HepG2 (cell line): ENCODE results near the gene TAF11L11. TPM values are rescaled to one million over a fixed set of nuclear protein-coding genes. Genes with fewer than 3 reads are reported as not detected.
"Not testable (repeated sequence)": the region's sequence is repeated elsewhere in the genome, so short reads cannot be mapped to it uniquely, and the experiment has no call there.

Experiments used
- ATAC-seq: fragments of 200-7000 bp; cut with Tn5 transposase; 3 replicates; pipeline ENCODE4 v1.9.1; 2020; ENCODE audit warnings: mild to moderate bottlenecking, moderate library complexity
- BruUV-seq: library from RNA; stranded (reverse); fragments of 400-500 nt; replicated peaks from 2 replicates; lab custom pipeline; 2021; lab: Mats Ljungman, UMichigan
- CTCF ChIA-PET: fragments of 300-600 bp; formaldehyde crosslinking; extraction: SDS; loops from one replicate; lab custom pipeline; 2021; ENCODE audit warnings: low total read pairs, inconsistent platforms, low intra/inter-chr PET ratio; lab: Yijun Ruan, JAX
- POLR2A ChIA-PET: fragments of 350-600 bp; sonication (Branson Sonifier 250); formaldehyde crosslinking; loops from one replicate; lab custom pipeline; 2020; ENCODE audit warnings: antibody characterized with exemption, inconsistent platforms; lab: Yijun Ruan, JAX
- DNase-seq: peaks from one replicate; pipeline ENCODE4 v3.0.0-alpha.2; 2015; ENCODE audit warnings: low spot score
- FAIRE-seq: peaks from 3 replicates; lab custom pipeline; 2011; peaks lifted over from hg19 to GRCh38; lab: Jason Lieb, UNC
- H2AFZ ChIP-seq: one replicate; pipeline ENCODE4 v1.6.1; 2011; ENCODE audit warnings: low read length, inconsistent platforms
- H3K27ac ChIP-seq: fragments of 300-600 bp; 3 replicates; pipeline ENCODE4 v1.8.0; 2011; ENCODE audit warnings: mixed run types, mild to moderate bottlenecking, mixed read lengths, low read length, inconsistent platforms; ENCODE audit not compliant: insufficient read depth; ENCODE audit errors: extremely low read length
- H3K27me3 ChIP-seq, 2 experiments: fragments of 200-600 bp in 1 of 2; 2 replicates in 1 of 2; 3 replicates in 1 of 2; pipeline versions ENCODE4 v1.6.0 to v1.8.0; 2011; ENCODE audit warnings: low read length in 2 of 2, mild to moderate bottlenecking in 2 of 2, moderate library complexity in 2 of 2, inconsistent platforms in 1 of 2; ENCODE audit not compliant: insufficient read depth in 2 of 2, control insufficient read depth in 1 of 2
- H3K36me3 ChIP-seq, 2 experiments: fragments of 200-600 bp in 1 of 2; replicated peaks in 1 of 2; 2 replicates in 1 of 2; 3 replicates in 1 of 2; pipeline versions ENCODE4 v1.5.1 to v1.8.0; 2011; ENCODE audit warnings: low read length in 2 of 2, inconsistent platforms in 1 of 2; ENCODE audit not compliant: insufficient read depth in 2 of 2, control insufficient read depth in 1 of 2
- H3K4me1 ChIP-seq: 2 replicates; pipeline ENCODE4 v1.5.1; 2012; ENCODE audit warnings: low read length, inconsistent platforms; ENCODE audit not compliant: insufficient read depth
- H3K4me2 ChIP-seq: 2 replicates; pipeline ENCODE4 v1.6.0; 2011; ENCODE audit warnings: low read depth, low read length, inconsistent platforms
- H3K4me3 ChIP-seq, 3 experiments: fragments of 200-600 bp in 1 of 3; sonication (generic), shearing (Covaris generic) in 1 of 3; replicated peaks in 1 of 3; 2 replicates each; pipeline ENCODE4 v1.5.1; 2011 to 2016; ENCODE audit warnings: low read length in 3 of 3, inconsistent platforms in 2 of 3, low read depth in 2 of 3, mild to moderate bottlenecking in 2 of 3, control low read depth in 1 of 3, mixed read lengths in 1 of 3; ENCODE audit not compliant: insufficient read depth in 1 of 3
- H3K79me2 ChIP-seq: one replicate; pipeline ENCODE4 v1.6.1; 2011; ENCODE audit warnings: low read length, inconsistent platforms; ENCODE audit not compliant: insufficient read depth
- H3K9ac ChIP-seq: 2 replicates; pipeline ENCODE4 v1.6.0; 2011; ENCODE audit warnings: mild to moderate bottlenecking, low read depth, low read length, inconsistent platforms; ENCODE audit not compliant: insufficient read depth
- H3K9me3 ChIP-seq: 2 replicates; pipeline ENCODE4 v1.5.1; 2012; ENCODE audit warnings: mild to moderate bottlenecking, low read length
- H4K20me1 ChIP-seq: 2 replicates; pipeline ENCODE4 v1.6.0; 2011; ENCODE audit warnings: inconsistent platforms, mild to moderate bottlenecking, low read length, moderate library complexity; ENCODE audit not compliant: insufficient read depth
- AHR ChIP-seq: IDR thresholded peaks from 2 replicates; pipeline ENCODE4 v1.6.1; 2018; ENCODE audit warnings: missing genetic modification reagents, missing compliant biosample characterization
- ELF4 ChIP-seq: sonication (generic); formaldehyde crosslinking; IDR thresholded peaks from 2 replicates; pipeline ENCODE4 v1.5.0; 2020; ENCODE audit warnings: missing genetic modification reagents, mild to moderate bottlenecking, moderate library complexity, borderline replicate concordance
- MBD4 ChIP-seq: IDR thresholded peaks from 2 replicates; pipeline ENCODE4 v1.6.1; 2012; ENCODE audit warnings: low read length, inconsistent platforms, borderline replicate concordance
- RFX3 ChIP-seq: IDR thresholded peaks from 2 replicates; pipeline ENCODE4 v1.6.1; 2016; ENCODE audit warnings: missing biosample characterization, missing genetic modification reagents
- SKI ChIP-seq: fragments of 450-650 bp; IDR thresholded peaks from one replicate; pipeline ENCODE4 v1.6.1; 2018; ENCODE audit warnings: mild to moderate bottlenecking; ENCODE audit not compliant: partially characterized antibody
- SP140L ChIP-seq: sonication (generic); formaldehyde crosslinking; IDR thresholded peaks from 2 replicates; pipeline ENCODE4 v1.4.0; 2020; ENCODE audit warnings: missing genetic modification reagents, borderline replicate concordance
- ZBTB1 ChIP-seq: sonication (generic); formaldehyde crosslinking; IDR thresholded peaks from 2 replicates; pipeline ENCODE4 v1.4.0; 2020; ENCODE audit warnings: missing genetic modification reagents, borderline replicate concordance
- ZFP1 ChIP-seq: IDR thresholded peaks from 2 replicates; pipeline ENCODE4 v1.6.1; 2016
- ZNF367 ChIP-seq: sonication (generic); formaldehyde crosslinking; IDR thresholded peaks from 2 replicates; pipeline ENCODE4 v1.4.0; 2020; ENCODE audit warnings: missing genetic modification reagents, borderline replicate concordance
- WGBS: methylation state at CpG from one replicate; pipeline ENCODE4 v1.1.6; 2017; ENCODE audit warnings: low lambda C conversion rate; 5-methylcytosine and 5-hydroxymethylcytosine counted together
- in situ Hi-C: cut with HindIII; loops from 2 replicates; pipeline ENCODE4 v1.10.0; 2017; ENCODE audit warnings: low pct_unique_long_range_greater_than_20kb; ENCODE audit not compliant: extremely low pct_ligation_motif_present
- intact Hi-C: fragments of 100-400 bp; cut with micrococcal nuclease; formaldehyde crosslinking; loops from one replicate; pipeline ENCODE4 v1.10.0; 2022; ENCODE audit not compliant: unreplicated experiment
- polyA plus RNA-seq, 8 experiments: library from polyadenylated mRNA; depleted of rRNA in 3 of 8; stranded (reverse) in 7 of 8; unstranded in 1 of 8; fragments of >200 nt; fragmentation: Illumina TruSeq in 4 of 8; extraction: Trizol in 4 of 8; gene quantifications; 2 replicates each; pipeline versions ENCODE4 v1.2.1 to v1.2.3, GENCODE V29; 2011 to 2016; ENCODE audit warnings: low read depth in 4 of 8, missing spikeins in 1 of 8, mixed read lengths in 1 of 8; ENCODE audit not compliant: insufficient read depth in 1 of 8
- total RNA-seq, 5 experiments: library from RNA; depleted of rRNA; stranded (reverse); fragments of >200 nt; fragmentation: Illumina TruSeq; extraction: Trizol; gene quantifications; 2 replicates each; pipeline ENCODE4 v1.2.3, GENCODE V29; 2016; ENCODE audit warnings: low read depth in 1 of 5

TAF11L11 gene
- total and polyA plus RNA-seq, 2 of the 13 experiments (the other 11 are each of a cell fraction or from before 2014, with no cell fraction given): not detected

DNA sequence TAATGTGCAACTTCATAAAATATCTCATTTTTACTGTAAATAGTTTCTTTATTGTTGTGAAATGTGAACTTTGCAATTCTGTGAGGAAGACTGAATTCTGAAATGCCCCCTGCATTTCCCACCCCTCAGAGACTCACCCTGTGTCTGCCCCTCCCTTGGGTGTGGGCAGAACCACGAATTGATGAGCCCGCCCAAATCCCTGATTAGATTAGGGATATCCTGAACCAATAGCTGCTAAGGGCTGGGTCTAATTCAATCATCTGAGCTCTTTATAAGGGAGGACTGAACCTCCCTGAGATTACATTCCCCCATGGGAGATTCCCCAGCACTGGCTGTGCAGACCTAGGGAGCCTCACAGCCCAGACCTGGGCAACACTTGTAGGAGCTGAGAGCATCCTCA is 6.1 kb downstream of the TAF11L11 start, which contains the start of gene TAF11L12:
TSS of gene TAF11L12 (plus strand) at position 301 of the 400 bp plus-strand sequence.
- H2AFZ ChIP-seq, FAIRE-seq, BruUV-seq, in situ Hi-C loops, H3K79me2 ChIP-seq, H3K4me2 ChIP-seq, ATAC-seq, H3K9me3 ChIP-seq, H3K4me3 ChIP-seq, CTCF ChIA-PET, H3K36me3 ChIP-seq, intact Hi-C loops, POLR2A ChIA-PET, H3K27ac ChIP-seq, H4K20me1 ChIP-seq, H3K4me1 ChIP-seq, DNase-seq, H3K27me3 ChIP-seq, H3K9ac ChIP-seq: not testable (repeated sequence)
- 10% methylated on average over 2 of the region's 2 CpGs for WGBS

DNA sequence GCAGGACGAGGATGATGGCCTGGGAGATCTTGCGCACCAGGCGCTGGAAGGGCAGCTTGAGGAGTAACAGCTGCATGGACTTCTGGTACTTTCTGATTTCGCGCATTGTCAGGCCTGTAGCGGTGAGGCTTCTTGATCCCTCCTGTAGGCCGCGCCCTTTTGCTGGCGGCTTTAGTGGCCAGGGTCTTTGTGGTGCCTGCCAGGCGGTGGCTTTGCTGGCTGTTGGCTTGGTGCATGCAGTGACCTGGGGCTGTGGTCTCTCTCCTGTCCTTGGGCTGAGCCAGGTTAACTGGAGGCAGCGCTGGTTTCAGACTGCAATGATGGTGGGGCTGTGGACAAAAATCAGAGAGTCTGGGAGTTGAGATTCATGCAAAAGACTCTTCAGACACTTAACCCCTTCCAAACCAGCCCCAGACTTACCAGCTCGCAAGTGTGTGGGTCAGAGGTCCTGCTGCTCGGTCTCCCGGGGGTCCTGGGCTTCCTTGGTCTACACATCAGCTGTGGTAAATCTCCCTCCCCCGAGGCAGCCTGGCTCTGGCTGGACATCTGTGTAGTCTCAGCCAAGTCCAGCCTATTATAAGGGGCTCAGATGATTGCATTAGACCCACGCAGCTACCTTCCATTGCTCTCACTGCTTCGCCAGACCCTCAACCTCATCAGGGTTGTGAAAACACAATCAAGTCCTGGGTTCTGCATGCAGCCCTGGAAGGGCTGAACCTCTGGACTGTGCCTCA is 11.1 kb downstream of the TAF11L11 start:
- no peak overlapping the region for H3K9ac ChIP-seq
- H3K27me3 ChIP-seq: no peaks in the 10 kb centered on the region
- H4K20me1 ChIP-seq: no peaks in the 10 kb centered on the region
- TF ChIP-seq MBD4 (no peak), ELF4 (CRISPR knock-in tag) (no peak), ZFP1 (CRISPR knock-in tag) (no peak), AHR (no peak), RFX3 (CRISPR knock-in tag) (no peak), SP140L (no peak), SKI (no peak), ZBTB1 (CRISPR knock-in tag) (no peak), ZNF367 (CRISPR knock-in tag) (no peak)
- no peaks in the 10 kb centered on the region for H3K4me1 ChIP-seq
- H3K79me2 ChIP-seq: no peaks in the 10 kb centered on the region
- H3K4me2 ChIP-seq: no peak overlapping the region
- intact Hi-C loops: no loop called here
- CTCF ChIA-PET: no interaction called here
- H3K36me3 ChIP-seq: no peaks in the 10 kb centered on the region
- DNase-seq (no peak), ATAC-seq (no peak), FAIRE-seq (no peak)
- BruUV-seq: no TSS peak
- H3K9me3 ChIP-seq: no peaks in the 10 kb centered on the region
- no peak overlapping the region for H3K4me3 ChIP-seq
- WGBS: 41% methylated on average over 16 of the region's 17 CpGs
- no peak overlapping the region for H2AFZ ChIP-seq
- H3K27ac ChIP-seq: no peak overlapping the region
- POLR2A ChIA-PET: no interaction called here
- in situ Hi-C loops: no loop called here
